Heart left ventricle (tissue), 16 donors: ENCODE measurements around the gene SH3BP2. TPM values are rescaled to one million over a fixed set of nuclear protein-coding genes. Genes with fewer than 3 reads are reported as not detected.

ENCODE experiments used
- ATAC-seq, 4 donors: fragments of 200-7000 bp; cut with Tn5 transposase; one replicate each; pipeline ENCODE4 v1.9.1; 2020 to 2022; ENCODE audit warnings: moderate library complexity in 4 of 4, mild to moderate bottlenecking in 3 of 4, moderate number of reproducible peaks in 1 of 4
- DNase-seq, 5 donors: peaks; one replicate each; pipeline ENCODE4 v3.0.0-alpha.2; 2020
- H3K27ac ChIP-seq, 12 donors: fragments of 200-600 bp; sonication (generic) in 4 of 12; one replicate each; pipeline versions ENCODE4 v1.5.0 to v1.8.0; 2016 to 2022; ENCODE audit warnings: mild to moderate bottlenecking in 2 of 12
- H3K27me3 ChIP-seq, 9 donors: fragments of 200-600 bp; sonication (generic) in 2 of 9; one replicate each; pipeline versions ENCODE4 v1.5.1 to v1.8.0; 2016 to 2022; ENCODE audit warnings: mild to moderate bottlenecking in 3 of 9
- H3K36me3 ChIP-seq, 9 donors: fragments of 200-600 bp; sonication (generic) in 2 of 9; one replicate each; pipeline versions ENCODE4 v1.5.0 to v1.8.0; 2018 to 2022; ENCODE audit warnings: mild to moderate bottlenecking in 2 of 9
- H3K4me1 ChIP-seq, 12 donors: fragments of 200-600 bp; sonication (generic) in 4 of 12; one replicate each; pipeline versions ENCODE4 v1.5.0 to v1.8.0; 2016 to 2022; ENCODE audit warnings: mild to moderate bottlenecking in 3 of 12
- H3K4me3 ChIP-seq, 12 donors: fragments of 200-600 bp; sonication (generic) in 4 of 12; one replicate each; pipeline versions ENCODE4 v1.5.0 to v1.8.0; 2017 to 2022; ENCODE audit warnings: mild to moderate bottlenecking in 9 of 12, moderate library complexity in 4 of 12
- H3K9me3 ChIP-seq, 12 donors: fragments of 200-600 bp; sonication (generic) in 4 of 12; one replicate each; pipeline versions ENCODE4 v1.5.0 to v1.8.0; 2016 to 2022; ENCODE audit warnings: mild to moderate bottlenecking in 1 of 12
- CTCF ChIP-seq, 12 donors: fragments of 200-600 bp; sonication (generic) in 4 of 12; IDR thresholded peaks; one replicate each; pipeline versions ENCODE4 v1.5.0 to v1.8.0; 2018 to 2022; ENCODE audit warnings: antibody characterized with exemption in 12 of 12, mild to moderate bottlenecking in 5 of 12
- POLR2A ChIP-seq, 2 donors: fragments of 450-650 bp; IDR thresholded peaks; one replicate each; pipeline ENCODE4 v1.6.1; 2017; ENCODE audit warnings: antibody characterized with exemption in 2 of 2, mild to moderate bottlenecking in 2 of 2, moderate library complexity in 2 of 2
- WGBS, 4 donors: extraction: QIAGEN DNeasy Blood & Tissue Kit in 2 of 4; methylation state at CpG; one replicate each; pipeline versions ENCODE4 v1.1.5 to v1.1.7; 2013 to 2018; 5-methylcytosine and 5-hydroxymethylcytosine counted together
- intact Hi-C, 10 donors: fragments of 100-400 bp; cut with DNase I; formaldehyde crosslinking; loops; one replicate each; pipeline versions ENCODE4 v1.11.1 to v1.14.2; 2022
- polyA plus RNA-seq, 2 donors: library from polyadenylated mRNA; stranded (reverse); fragments of 200-250 nt; gene quantifications; one replicate each; pipeline ENCODE4 v1.2.3, GENCODE V29; 2013
- total RNA-seq, 9 donors: library from RNA; depleted of rRNA in 2 of 9; stranded (reverse); fragments of >200 nt in 2 of 9; fragmentation: NEBNext Ultra II Directional in 3 of 9; extraction: Animal tissue kit (Norgen Biotek cat#: 25700) in 3 of 9; gene quantifications; one replicate each; pipeline versions ENCODE4 v1.1.0 to v1.2.4, GENCODE V29; 2016 to 2023
- donor health status: ischemic (EF 13 %, LVEDD 7.1; RV severe dilation, severe dysfunction).
- donor health status: healthy with polysubstance abuse.
- donor health status: DM: no; HTN: yes; CAD: no.
- donor health status: DM: no; HTN: no; CAD: no.
- donor health status: ischemic (EF 25% LVEDD 6.9; RV normal size, moderate dysfunction).
- donor health status: ischemic (EF 25% LVEDD 5.7; RV mildly dilated, moderate dysfunction).
- donor health status: healthy.
- donor health status: DM: yes; HTN: yes; CAD: no.
- donor health status: ischemic (EF 35%, LVEDD 5.7; RV mildly dilated, moderate dysfunction).
- donor health status: nonischemic (EF 11% LVEDD 7.7; RV severe dilation, severe dysfunction).
- donor health status: DM: yes; HTN: yes; CAD: no.
- donor health status: PGD.
- donor health status: ischemic (EF 29% LVEDD 5.4; RV normal size, mild dysfunction).
- donor health status: nonischemic (EF 23%, LVEDD 6.1; RV moderate dilation, normal function).

Gene SH3BP2
- total and polyA plus RNA-seq, 11 donors: 10.4 to 70.2 (median 23.5) TPM

GRCh38 chr4:2865196-2865780, 72.4 kb downstream of the SH3BP2 start:
- intact Hi-C loops: loop anchor here in 2 of 10 donors (5.0 to 10.0 kb wide), 2 partner anchors 68 to 100 kb away; no protein-coding TSS in a partner anchor
- no peak for ATAC-seq
- H3K27ac ChIP-seq: peak overlapping the region in 9 of 12 donors; percentile 14 to 79 (median 58)
- H3K4me1 ChIP-seq: peaks cover 45 to 100% (median 100%) of the 10 kb centered on the region in 12 donors
- H3K4me3 ChIP-seq: no peak overlapping the region
- WGBS, 4 donors: 7 to 21% (median 10%) methylated on average over 2 of the region's 2 CpGs
- H3K36me3 ChIP-seq: no peaks in the 10 kb centered on the region
- H3K9me3 ChIP-seq: no peaks in the 10 kb centered on the region
- TF ChIP-seq POLR2A (IDR thresholded peaks at IDR 0.05) (no peak), CTCF (IDR thresholded peaks at IDR 0.05) (no peak)
- no peaks in the 10 kb centered on the region for H3K27me3 ChIP-seq
- DNase-seq: no peak

GRCh38 chr4:2866160-2866861, 73.4 kb downstream of the SH3BP2 start:
- intact Hi-C loops: loop anchor here in 2 of 10 donors (2.0 to 10.0 kb wide), 3 partner anchors 16 to 102 kb away; no protein-coding TSS in a partner anchor
- Histone ChIP-seq H3K27ac (peak overlapping the region in 11 of 12 donors; percentile 42 to 83 (median 73)), H3K4me3 (no peak overlapping the region), H3K27me3 (no peaks in the 10 kb centered on the region), H3K4me1 (peaks cover 45 to 100% (median 98%) of the 10 kb centered on the region in 12 donors), H3K36me3 (no peaks in the 10 kb centered on the region), H3K9me3 (no peaks in the 10 kb centered on the region)
- TF ChIP-seq CTCF (IDR thresholded peaks at IDR 0.05) (no peak), POLR2A (IDR thresholded peaks at IDR 0.05) (no peak)
- ATAC-seq (peak in 3 of 4 donors; percentile 27 to 35 (median 28)), DNase-seq (peak in 1 of 5 donors; percentile 45)
- WGBS, 4 donors: 44 to 50% (median 48%) methylated on average over 10 of the region's 10 CpGs

GRCh38 chr4:2866891-2867290, 74.0 kb downstream of the SH3BP2 start:
- no peak for ATAC-seq
- H3K27ac ChIP-seq: peak overlapping the region; percentile 42 to 83 (median 70)
- WGBS, 4 donors: 80 to 87% (median 85%) methylated on average over 5 of the region's 5 CpGs
- no peaks in the 10 kb centered on the region for H3K27me3 ChIP-seq
- peaks cover 47 to 100% (median 98%) of the 10 kb centered on the region in 12 donors for H3K4me1 ChIP-seq
- H3K36me3 ChIP-seq: no peaks in the 10 kb centered on the region
- no peaks in the 10 kb centered on the region for H3K9me3 ChIP-seq
- no peak overlapping the region for H3K4me3 ChIP-seq
- intact Hi-C loops: loop anchor here in 2 of 10 donors (2.0 to 10.0 kb wide), 3 partner anchors 16 to 102 kb away; no protein-coding TSS in a partner anchor
- TF ChIP-seq CTCF (IDR thresholded peaks at IDR 0.05) (no peak), POLR2A (IDR thresholded peaks at IDR 0.05) (no peak)
- DNase-seq: no peak
